Stimulated activated naive CD8-positive, alpha-beta T cell treated with anti-CD3 and anti-CD28 coated beads, Interleukin-15, amount 100 ng/mL, for 72 hours (primary cell): ENCODE measurements around the gene OR13J1.
A peak's percentile ranks its signal among the peaks of the same experiment; 100 is the strongest.

Source experiments
- ATAC-seq: fragments of 150-1000 bp; cut with Tn5 transposase; 2 replicates; pipeline ENCODE4 v1.10.0; 2021; ENCODE audit warnings: mild to moderate bottlenecking, moderate library complexity
- DNase-seq, 2 donors: peaks; one replicate each; pipeline ENCODE4 v3.0.0; 2021 to 2022
- H3K27ac Mint-ChIP-seq, 2 donors: one replicate each; pipeline ENCODE4 v1.8.0; 2022; ENCODE audit warnings: mild to moderate bottlenecking in 2 of 2, mixed read lengths in 2 of 2, moderate library complexity in 2 of 2
- H3K27me3 Mint-ChIP-seq: one replicate; pipeline ENCODE4 v1.8.0; 2022; ENCODE audit warnings: mixed read lengths
- H3K4me1 Mint-ChIP-seq: one replicate; pipeline ENCODE4 v1.8.0; 2022; ENCODE audit warnings: mild to moderate bottlenecking, mixed read lengths
- H3K4me3 Mint-ChIP-seq, 2 donors: one replicate each; pipeline ENCODE4 v1.8.0; 2022; ENCODE audit warnings: mild to moderate bottlenecking in 2 of 2, mixed read lengths in 2 of 2, moderate library complexity in 1 of 2
- H3K9me3 Mint-ChIP-seq, 2 donors: one replicate each; pipeline ENCODE4 v1.8.0; 2022; ENCODE audit warnings: mixed read lengths in 2 of 2

Gene OR13J1

GRCh38 chr9:35854091-35854762 is 16.0 kb downstream of the OR13J1 start:
- H3K27ac Mint-ChIP-seq = no peak overlapping the region
- no peaks in the 10 kb centered on the region for H3K9me3 Mint-ChIP-seq
- DNase-seq (no peak), ATAC-seq (no peak)
- no peaks in the 10 kb centered on the region for H3K27me3 Mint-ChIP-seq
- no peaks in the 10 kb centered on the region for H3K4me1 Mint-ChIP-seq
- H3K4me3 Mint-ChIP-seq = no peak overlapping the region

- DNase-seq (peak in 1 of 2 donors; percentile 2), ATAC-seq (no peak)
- Mint-ChIP-seq H3K27ac (no peak overlapping the region), H3K4me1 (peaks cover 9% of the 10 kb centered on the region), H3K4me3 (no peak overlapping the region), H3K27me3 (no peaks in the 10 kb centered on the region), H3K9me3 (no peaks in the 10 kb centered on the region)
These were observed 17.0 kb downstream of the OR13J1 start for GRCh38 chr9:35852876-35853865.

- peaks cover 17% of the 10 kb centered on the region for H3K4me1 Mint-ChIP-seq
- no peak overlapping the region for H3K4me3 Mint-ChIP-seq
- H3K9me3 Mint-ChIP-seq = no peaks in the 10 kb centered on the region
- ATAC-seq (no peak), DNase-seq (peak in 1 of 2 donors; percentile 2)
- no peak overlapping the region for H3K27ac Mint-ChIP-seq
- H3K27me3 Mint-ChIP-seq = no peaks in the 10 kb centered on the region
These were observed 17.9 kb downstream of the OR13J1 start for GRCh38 chr9:35852267-35852815.

- Mint-ChIP-seq H3K4me1 (peaks cover 47% of the 10 kb centered on the region), H3K9me3 (no peaks in the 10 kb centered on the region), H3K27me3 (no peaks in the 10 kb centered on the region), H3K27ac (peak overlapping the region; percentile 33 to 90), H3K4me3 (peak overlapping the region in 1 of 2 donors; percentile 36)
- DNase-seq (no peak), ATAC-seq (peak; percentile 84)
These were observed 22.2 kb downstream of the OR13J1 start for GRCh38 chr9:35847792-35848572.

GRCh38 chr9:35845824-35846771 is 24.1 kb downstream of the OR13J1 start:
- DNase-seq (no peak), ATAC-seq (peak; percentile 27)
- peak overlapping the region in 1 of 2 donors; percentile 14 for H3K4me3 Mint-ChIP-seq
- H3K9me3 Mint-ChIP-seq = no peaks in the 10 kb centered on the region
- H3K4me1 Mint-ChIP-seq = peaks cover 55% of the 10 kb centered on the region
- no peaks in the 10 kb centered on the region for H3K27me3 Mint-ChIP-seq
- H3K27ac Mint-ChIP-seq = peak overlapping the region in 1 of 2 donors; percentile 38

- no peak overlapping the region for H3K4me3 Mint-ChIP-seq
- H3K9me3 Mint-ChIP-seq = no peaks in the 10 kb centered on the region
- DNase-seq = no peak
- peak; percentile 64 for ATAC-seq
- peaks cover 55% of the 10 kb centered on the region for H3K4me1 Mint-ChIP-seq
- peak overlapping the region in 1 of 2 donors; percentile 3 for H3K27ac Mint-ChIP-seq
- no peaks in the 10 kb centered on the region for H3K27me3 Mint-ChIP-seq
These were observed 25.5 kb downstream of the OR13J1 start for GRCh38 chr9:35844628-35845270.

- no peak overlapping the region for H3K4me3 Mint-ChIP-seq
- H3K4me1 Mint-ChIP-seq = peaks cover 42% of the 10 kb centered on the region
- no peak for DNase-seq
- no peak overlapping the region for H3K27ac Mint-ChIP-seq
- peak; percentile 48 for ATAC-seq
- no peaks in the 10 kb centered on the region for H3K9me3 Mint-ChIP-seq
- H3K27me3 Mint-ChIP-seq = no peaks in the 10 kb centered on the region
These were observed 27.4 kb downstream of the OR13J1 start for GRCh38 chr9:35842795-35843194.

GRCh38 chr9:35842020-35842745 is 28.0 kb downstream of the OR13J1 start:
- Mint-ChIP-seq H3K9me3 (no peaks in the 10 kb centered on the region), H3K27me3 (no peaks in the 10 kb centered on the region), H3K4me3 (no peak overlapping the region), H3K4me1 (peaks cover 36% of the 10 kb centered on the region), H3K27ac (no peak overlapping the region)
- DNase-seq (no peak), ATAC-seq (no peak)

- H3K27ac Mint-ChIP-seq = peak overlapping the region in 1 of 2 donors; percentile 75
- no peaks in the 10 kb centered on the region for H3K9me3 Mint-ChIP-seq
- DNase-seq (no peak), ATAC-seq (no peak)
- H3K27me3 Mint-ChIP-seq = no peaks in the 10 kb centered on the region
- peaks cover 30% of the 10 kb centered on the region for H3K4me1 Mint-ChIP-seq
- H3K4me3 Mint-ChIP-seq = no peak overlapping the region
These were observed 28.6 kb downstream of the OR13J1 start for GRCh38 chr9:35841645-35841900.

GRCh38 chr9:35840881-35841644 is 29.1 kb downstream of the OR13J1 start:
- no peak for ATAC-seq
- H3K4me3 Mint-ChIP-seq = no peak overlapping the region
- peak overlapping the region in 1 of 2 donors; percentile 75 for H3K27ac Mint-ChIP-seq
- DNase-seq = no peak
- H3K4me1 Mint-ChIP-seq = peaks cover 28% of the 10 kb centered on the region
- H3K9me3 Mint-ChIP-seq = no peaks in the 10 kb centered on the region
- H3K27me3 Mint-ChIP-seq = no peaks in the 10 kb centered on the region

GRCh38 chr9:35839926-35840325 is 30.3 kb downstream of the OR13J1 start:
- ATAC-seq = no peak
- Mint-ChIP-seq H3K27ac (peak overlapping the region in 1 of 2 donors; percentile 76), H3K9me3 (no peaks in the 10 kb centered on the region), H3K4me3 (no peak overlapping the region), H3K4me1 (peaks cover 17% of the 10 kb centered on the region), H3K27me3 (no peaks in the 10 kb centered on the region)
- no peak for DNase-seq

GRCh38 chr9:35836595-35836994 is 33.6 kb downstream of the OR13J1 start:
- Mint-ChIP-seq H3K4me3 (no peak overlapping the region), H3K4me1 (no peaks in the 10 kb centered on the region), H3K27me3 (no peaks in the 10 kb centered on the region), H3K9me3 (no peaks in the 10 kb centered on the region), H3K27ac (no peak overlapping the region)
- ATAC-seq (no peak), DNase-seq (no peak)

GRCh38 chr9:35835766-35836165 is 34.4 kb downstream of the OR13J1 start:
- Mint-ChIP-seq H3K27ac (peak overlapping the region in 1 of 2 donors; percentile 64), H3K4me3 (no peak overlapping the region)
- no peak for ATAC-seq

More at GRCh38 chr9:35835766-35836165, 34.4 kb downstream of the OR13J1 start:
- Mint-ChIP-seq H3K9me3 (no peaks in the 10 kb centered on the region), H3K27me3 (no peaks in the 10 kb centered on the region), H3K4me1 (peaks cover 3% of the 10 kb centered on the region)
- DNase-seq = no peak
